Heart left ventricle (tissue), 13 donors: ENCODE data around the gene OR2W1.

Experiments used
- CTCF ChIP-seq, 12 donors: fragments of 200-600 bp; sonication (generic) in 4 of 12; IDR thresholded peaks; one replicate each; pipeline versions ENCODE4 v1.5.0 to v1.8.0; 2018 to 2022; ENCODE audit warnings: antibody characterized with exemption in 12 of 12, mild to moderate bottlenecking in 5 of 12
- POLR2A ChIP-seq, 2 donors: fragments of 450-650 bp; IDR thresholded peaks; one replicate each; pipeline ENCODE4 v1.6.1; 2017; ENCODE audit warnings: antibody characterized with exemption in 2 of 2, mild to moderate bottlenecking in 2 of 2, moderate library complexity in 2 of 2
- donor health status: ischemic (EF 13 %, LVEDD 7.1; RV severe dilation, severe dysfunction).
- donor health status: DM: no; HTN: yes; CAD: no.
- donor health status: DM: no; HTN: no; CAD: no.
- donor health status: ischemic (EF 25% LVEDD 6.9; RV normal size, moderate dysfunction).
- donor health status: ischemic (EF 25% LVEDD 5.7; RV mildly dilated, moderate dysfunction).
- donor health status: ischemic (EF 35%, LVEDD 5.7; RV mildly dilated, moderate dysfunction).
- donor health status: nonischemic (EF 11% LVEDD 7.7; RV severe dilation, severe dysfunction).
- donor health status: DM: yes; HTN: yes; CAD: no.
- donor health status: PGD.
- donor health status: ischemic (EF 29% LVEDD 5.4; RV normal size, mild dysfunction).
- donor health status: nonischemic (EF 23%, LVEDD 6.1; RV moderate dilation, normal function).

DNA sequence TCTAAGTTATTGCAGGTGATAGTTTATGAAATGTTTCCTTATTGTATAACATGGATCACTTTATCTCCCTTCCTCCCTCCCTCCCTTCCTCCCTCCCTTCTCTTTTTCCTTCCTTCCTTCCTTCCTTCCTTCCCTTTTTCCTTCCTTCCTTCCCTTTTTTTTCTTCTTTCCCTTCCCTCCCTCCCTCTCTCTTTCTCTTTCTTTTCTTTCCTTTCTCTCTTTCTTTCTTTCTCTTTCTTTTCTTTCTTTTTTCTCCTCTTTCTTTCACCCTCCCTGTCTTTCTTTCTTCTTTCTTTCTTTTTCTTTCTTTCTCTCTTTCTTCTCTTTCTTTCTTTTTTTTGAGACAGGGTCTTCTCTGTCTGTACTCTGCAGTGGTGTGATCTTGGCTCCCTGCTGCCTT lies 36.3 kb upstream of the OR2W1 start:
- TF ChIP-seq CTCF (IDR thresholded peaks at IDR 0.05) = no peak
- TF ChIP-seq POLR2A (IDR thresholded peaks at IDR 0.05) = no peak
